K562 (cell line): ENCODE data around the gene LGALS3BP. TPM values are rescaled to one million over a fixed set of nuclear protein-coding genes. Genes with fewer than 3 reads are reported as not detected.

Experiments used
- ATAC-seq: fragments of 200-7000 bp; cut with Tn5 transposase; 3 replicates; pipeline ENCODE4 v1.9.1; 2020; ENCODE audit warnings: moderate library complexity
- BruUV-seq: library from RNA; stranded (reverse); fragments of 400-500 nt; replicated peaks from 2 replicates; lab custom pipeline; 2021; lab: Mats Ljungman, UMichigan
- CTCF ChIA-PET: fragments of 300-600 bp; formaldehyde crosslinking; extraction: SDS; loops from one replicate; lab custom pipeline; 2021; ENCODE audit warnings: low intra/inter-chr PET ratio; lab: Yijun Ruan, JAX
- POLR2A ChIA-PET: fragments of 300-600, 350-650 bp; sonication (Branson Sonifier 250); formaldehyde crosslinking; extraction: SDS; loops from one replicate; lab custom pipeline; 2021; ENCODE audit warnings: antibody characterized with exemption, inconsistent platforms; lab: Yijun Ruan, JAX
- DNase-seq, 4 experiments: peaks; one replicate each; pipeline versions ENCODE4 v3.0.0 to v3.0.0-alpha.2; 2011 to 2018; ENCODE audit warnings: low spot score in 3 of 4, mixed read lengths in 3 of 4; ENCODE audit errors: extremely low read depth in 1 of 4
- FAIRE-seq: peaks from 2 replicates; lab custom pipeline; 2011; peaks lifted over from hg19 to GRCh38; lab: Jason Lieb, UNC
- H2AFZ ChIP-seq: 2 replicates; pipeline ENCODE4 v1.6.0; 2011; ENCODE audit warnings: low read depth, low read length, control low read depth, inconsistent platforms
- H3K27ac ChIP-seq: fragments of 200-600 bp; 3 replicates; pipeline ENCODE4 v1.8.0; 2011; ENCODE audit warnings: low read depth, mild to moderate bottlenecking, control low read depth, inconsistent platforms, low read length, moderate library complexity, mixed read lengths; ENCODE audit errors: extremely low read depth
- H3K27me3 ChIP-seq, 2 experiments: fragments of 300-600 bp in 1 of 2; 2 replicates in 1 of 2; 3 replicates in 1 of 2; pipeline versions ENCODE4 v1.6.0 to v1.8.0; 2011; ENCODE audit warnings: inconsistent platforms in 2 of 2, low read length in 2 of 2, mild to moderate bottlenecking in 1 of 2, mixed read lengths in 1 of 2, moderate library complexity in 1 of 2; ENCODE audit not compliant: control insufficient read depth in 2 of 2, insufficient read depth in 2 of 2
- H3K36me3 ChIP-seq: fragments of 300-600 bp; 3 replicates; pipeline ENCODE4 v1.8.0; 2011; ENCODE audit warnings: mild to moderate bottlenecking, low read length, inconsistent platforms; ENCODE audit not compliant: control insufficient read depth, insufficient read depth
- H3K4me1 ChIP-seq, 2 experiments: fragments of 200-600 bp in 1 of 2; replicated peaks in 1 of 2; 2 replicates in 1 of 2; 3 replicates in 1 of 2; pipeline versions ENCODE4 v1.5.1 to v1.8.0; 2011; ENCODE audit warnings: inconsistent platforms in 2 of 2, low read length in 2 of 2, mild to moderate bottlenecking in 1 of 2, mixed read lengths in 1 of 2, moderate library complexity in 1 of 2; ENCODE audit not compliant: control insufficient read depth in 2 of 2, insufficient read depth in 2 of 2
- H3K4me2 ChIP-seq: 2 replicates; pipeline ENCODE4 v1.6.1; 2011; ENCODE audit warnings: low read length, control low read depth, inconsistent platforms, mixed read lengths; ENCODE audit not compliant: insufficient read depth
- H3K4me3 ChIP-seq: fragments of 200-600 bp; sonication (generic), shearing (Covaris generic); 2 replicates; pipeline ENCODE4 v1.5.1; 2016; ENCODE audit warnings: control low read depth, inconsistent platforms
- H3K79me2 ChIP-seq: fragments of 200-600 bp; 3 replicates; pipeline ENCODE4 v1.8.0; 2011; ENCODE audit warnings: low read length, inconsistent platforms; ENCODE audit not compliant: control insufficient read depth, insufficient read depth
- H3K9ac ChIP-seq, 2 experiments: 2 replicates each; pipeline versions ENCODE4 v1.6.0 to v1.6.1; 2011; ENCODE audit warnings: low read depth in 2 of 2, low read length in 2 of 2, control low read depth in 1 of 2, inconsistent platforms in 1 of 2, mild to moderate bottlenecking in 1 of 2, mixed read lengths in 1 of 2; ENCODE audit not compliant: insufficient read depth in 1 of 2
- H3K9me1 ChIP-seq: one replicate; pipeline ENCODE4 v1.6.0; 2011; ENCODE audit warnings: inconsistent platforms, mild to moderate bottlenecking, low read length, moderate library complexity; ENCODE audit not compliant: control insufficient read depth, insufficient read depth
- H3K9me3 ChIP-seq: replicated peaks from 2 replicates; pipeline ENCODE4 v1.5.1; 2011; ENCODE audit warnings: low read depth, low read length, inconsistent platforms; ENCODE audit not compliant: control insufficient read depth, insufficient read depth
- H4K20me1 ChIP-seq: replicated peaks from 2 replicates; pipeline ENCODE4 v1.6.1; 2011; ENCODE audit warnings: low read length, inconsistent platforms, mixed read lengths; ENCODE audit not compliant: control insufficient read depth, insufficient read depth
- HIVEP1 ChIP-seq: fragments of 250-450 bp; sonication (Bioruptor Pico); IDR thresholded peaks from 2 replicates; pipeline ENCODE4 v1.4.0; 2020; ENCODE audit warnings: mild to moderate bottlenecking
- HNRNPL ChIP-seq: fragments of 200-400 bp; formaldehyde crosslinking; IDR thresholded peaks from 2 replicates; pipeline ENCODE4 v1.6.1; 2017; ENCODE audit warnings: low read depth, mild to moderate bottlenecking, low read length
- MTA1 ChIP-seq: fragments of 450-650 bp; IDR thresholded peaks from 2 replicates; pipeline ENCODE4 v1.6.1; 2017; ENCODE audit warnings: borderline replicate concordance
- RB1 ChIP-seq: fragments of 450-650 bp; IDR thresholded peaks from 2 replicates; pipeline ENCODE4 v1.6.1; 2017; ENCODE audit warnings: low read depth, mild to moderate bottlenecking
- RBFOX2 ChIP-seq: fragments of 200-400 bp; formaldehyde crosslinking; IDR thresholded peaks from 2 replicates; pipeline ENCODE4 v1.6.1; 2017; ENCODE audit warnings: low read depth, mild to moderate bottlenecking, low read length, moderate library complexity
- SREBF1 ChIP-seq: fragments of 150-350 bp; IDR thresholded peaks from 2 replicates; pipeline ENCODE4 v1.6.1; 2014; ENCODE audit warnings: antibody characterized with exemption, low read depth, low read length, borderline replicate concordance
- ZNF23 ChIP-seq: fragments of 250-450 bp; sonication (Bioruptor Pico); IDR thresholded peaks from 2 replicates; pipeline ENCODE4 v1.4.0; 2020; ENCODE audit warnings: mild to moderate bottlenecking
- ZSCAN29 ChIP-seq: fragments of 450-650 bp; IDR thresholded peaks from 2 replicates; pipeline ENCODE4 v1.6.1; 2017
- WGBS: fragments of 100-300 bp; shearing (Covaris generic); methylation state at CpG from one replicate; pipeline ENCODE4 v1.1.6; 2016; ENCODE audit warnings: low coverage, mixed read lengths; ENCODE audit not compliant: insufficient coverage; ENCODE audit errors: missing lambda C conversion rate; 5-methylcytosine and 5-hydroxymethylcytosine counted together
- in situ Hi-C: fragments of 300-500 bp; cut with MboI; formaldehyde crosslinking; loops from 4 replicates; pipeline ENCODE4 v1.15.0; 2018; ENCODE audit warnings: inconsistent platforms, mixed read lengths
- intact Hi-C: fragments of 100-400 bp; cut with micrococcal nuclease; formaldehyde crosslinking; loops from 2 replicates; pipeline ENCODE4 v1.14.2; 2022
- polyA plus RNA-seq, 8 experiments: library from polyadenylated mRNA; depleted of rRNA in 4 of 8; stranded (reverse) in 5 of 8; unstranded in 3 of 8; fragments of >200 nt; fragmentation: Nextera tagmentation in 2 of 8; fragmentation: Illumina TruSeq in 1 of 8; extraction: Ambion mirVana in 2 of 8; extraction: Trizol in 1 of 8; gene quantifications; 2 replicates each; pipeline versions ENCODE4 v1.2.1 to v1.2.3, GENCODE V29; 2011 to 2014; ENCODE audit warnings: inconsistent platforms in 1 of 8, missing spikeins in 1 of 8
- total RNA-seq, 7 experiments: library from RNA; depleted of rRNA in 6 of 7; stranded (reverse); fragments of >200 nt in 6 of 7; fragmentation: Illumina TruSeq in 2 of 7; extraction: Trizol in 2 of 7; gene quantifications; 2 replicates each; pipeline versions ENCODE4 v1.2.1 to v1.2.3, GENCODE V29; 2011 to 2021; ENCODE audit warnings: low replicate concordance in 1 of 7
- TF ChIP-seq, protein P1 (sequence below): fragments of 200-400 bp; formaldehyde crosslinking; IDR thresholded peaks from 2 replicates; pipeline ENCODE4 v1.6.1; 2017; ENCODE audit warnings: mild to moderate bottlenecking, low read depth, low read length, moderate library complexity
- TF ChIP-seq, protein P2 (sequence below): sonication (generic); IDR thresholded peaks from 2 replicates; pipeline ENCODE4 v1.6.1; 2016

The LGALS3BP gene
- total and polyA plus RNA-seq, 9 of the 15 experiments (the other 6 are each of a cell fraction or from before 2014, with no cell fraction given): 0.39 to 5.3 (median 3.2) TPM

DNA sequence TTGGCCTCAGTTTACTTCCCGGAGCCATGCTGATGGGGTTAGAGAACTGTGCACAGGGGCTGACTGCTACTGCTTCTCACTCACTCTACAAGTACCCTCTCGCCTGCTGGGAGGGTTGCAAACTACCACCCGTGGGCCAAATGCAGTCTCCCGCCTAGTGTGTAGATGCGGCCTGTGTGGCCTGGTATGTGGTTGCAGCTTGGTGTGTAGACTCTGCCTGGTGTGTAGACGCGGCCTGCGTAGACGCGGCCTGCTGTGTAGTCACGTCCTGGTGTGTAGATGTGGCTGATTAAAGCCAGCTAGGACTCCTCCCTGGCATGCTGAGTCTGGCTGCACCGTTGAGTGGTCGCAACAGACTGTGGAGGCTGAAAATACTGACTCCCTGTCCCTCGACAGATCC, 22.6 kb upstream of the LGALS3BP start:
- ChIA-PET CTCF (no interaction called here), POLR2A (interaction anchor here (0.6 to 1.4 kb wide), 3 partner anchors 11 to 1223 kb away, joined by 3 to 4 read pairs (median 3); partner anchors contain the start of gene ENGASE)
- TF ChIP-seq MTA1: no peak
- TF ChIP-seq ZSCAN29: peak; percentile 55; the same call in 1 of the 2 replicates
- Histone ChIP-seq H3K9me3 (no peaks in the 10 kb centered on the region), H3K9me1 (peaks cover 8% of the 10 kb centered on the region), H3K4me1 (peaks cover 0 to 10% of the 10 kb centered on the region in 2 experiments; a peak in 3 of 5 replicates), H3K27ac (no peak overlapping the region), H3K4me3 (no peak overlapping the region), H2AFZ (no peak overlapping the region), H3K9ac (no peak overlapping the region), H3K79me2 (peaks cover 52% of the 10 kb centered on the region), H3K4me2 (no peak overlapping the region), H3K27me3 (no peaks in the 10 kb centered on the region), H3K36me3 (peaks cover 45% of the 10 kb centered on the region; the same call in 2 of the 3 replicates), H4K20me1 (peaks cover 26% of the 10 kb centered on the region)
- BruUV-seq: no TSS peak
- FAIRE-seq: no peak
- in situ Hi-C loops: no loop called here
- no peak for ATAC-seq
- DNase-seq: no peak
- intact Hi-C loops: no loop called here
- WGBS: 90% methylated on average over 14 of the region's 14 CpGs

DNA sequence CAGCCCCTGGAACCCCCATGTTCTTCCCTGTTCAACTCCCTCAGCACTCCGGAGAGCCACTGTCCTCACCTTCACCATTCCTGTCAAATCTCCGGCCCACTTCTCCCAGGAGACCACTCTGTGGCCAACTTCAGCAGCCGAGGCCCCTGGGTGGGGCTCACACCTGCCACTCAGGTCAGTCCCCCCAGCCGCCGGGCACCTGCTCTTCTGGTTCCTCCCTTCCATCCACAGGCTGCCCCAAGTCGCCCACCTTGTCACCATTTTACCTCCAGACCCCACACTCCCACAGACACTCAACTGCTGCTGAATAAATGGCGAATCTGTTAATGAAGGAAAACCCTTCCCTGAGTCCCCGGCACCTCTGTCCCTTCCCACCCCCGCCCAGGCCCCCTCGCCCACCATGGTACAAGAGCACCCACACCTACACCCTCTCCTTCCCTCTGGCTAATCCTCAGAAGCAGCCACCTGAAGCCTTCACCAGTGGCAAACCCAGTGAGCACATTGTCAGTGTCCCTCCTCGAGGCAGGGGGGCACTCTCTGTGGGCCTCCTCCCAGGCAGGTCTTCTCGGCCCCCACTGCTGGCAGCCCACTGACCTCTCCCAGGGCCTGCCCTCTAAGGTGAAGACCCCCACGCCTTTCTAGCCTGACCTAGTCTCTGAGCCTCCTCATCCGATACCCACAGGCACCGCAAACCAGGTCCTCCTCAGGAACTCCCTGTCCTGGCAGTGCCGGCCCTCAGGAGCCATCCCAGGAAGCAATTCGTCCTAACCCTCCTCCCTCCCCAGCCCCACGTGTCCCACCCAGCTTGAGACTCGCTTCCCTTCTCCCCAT, 21.7 kb upstream of the LGALS3BP start:
- POLR2A ChIA-PET: interaction anchor here (0.7 to 1.4 kb wide), 2 partner anchors 10 to 73 kb away, joined by 3 to 4 read pairs; partner anchors contain the start of gene ENGASE
- FAIRE-seq: no peak
- Histone ChIP-seq H3K4me3 (no peak overlapping the region), H3K79me2 (peaks cover 43% of the 10 kb centered on the region), H3K9me1 (peaks cover 8% of the 10 kb centered on the region), H3K27me3 (no peaks in the 10 kb centered on the region), H3K9me3 (no peaks in the 10 kb centered on the region), H2AFZ (no peak overlapping the region), H3K36me3 (peaks cover 48% of the 10 kb centered on the region; the same call in 2 of the 3 replicates), H3K4me1 (peaks cover 0 to 5% of the 10 kb centered on the region in 2 experiments; a peak in 3 of 5 replicates), H4K20me1 (peaks cover 22% of the 10 kb centered on the region), H3K27ac (no peak overlapping the region), H3K9ac (peak overlapping the region in 1 of 2 experiments; percentile 4; a peak in 2 of 4 replicates), H3K4me2 (no peak overlapping the region)
- 87% methylated on average over 12 of the region's 19 CpGs for WGBS
- no peak for DNase-seq
- in situ Hi-C loops: no loop called here
- intact Hi-C loops: no loop called here
- no TSS peak for BruUV-seq
- TF ChIP-seq HNRNPL (no peak), SREBF1 (no peak), RB1 (no peak), RBFOX2 (peak; percentile 4; the same call in 1 of the 2 replicates), ZNF23 (CRISPR knock-in tag) (no peak), HIVEP1 (CRISPR knock-in tag) (no peak)
- TF ChIP-seq, protein P1, sequence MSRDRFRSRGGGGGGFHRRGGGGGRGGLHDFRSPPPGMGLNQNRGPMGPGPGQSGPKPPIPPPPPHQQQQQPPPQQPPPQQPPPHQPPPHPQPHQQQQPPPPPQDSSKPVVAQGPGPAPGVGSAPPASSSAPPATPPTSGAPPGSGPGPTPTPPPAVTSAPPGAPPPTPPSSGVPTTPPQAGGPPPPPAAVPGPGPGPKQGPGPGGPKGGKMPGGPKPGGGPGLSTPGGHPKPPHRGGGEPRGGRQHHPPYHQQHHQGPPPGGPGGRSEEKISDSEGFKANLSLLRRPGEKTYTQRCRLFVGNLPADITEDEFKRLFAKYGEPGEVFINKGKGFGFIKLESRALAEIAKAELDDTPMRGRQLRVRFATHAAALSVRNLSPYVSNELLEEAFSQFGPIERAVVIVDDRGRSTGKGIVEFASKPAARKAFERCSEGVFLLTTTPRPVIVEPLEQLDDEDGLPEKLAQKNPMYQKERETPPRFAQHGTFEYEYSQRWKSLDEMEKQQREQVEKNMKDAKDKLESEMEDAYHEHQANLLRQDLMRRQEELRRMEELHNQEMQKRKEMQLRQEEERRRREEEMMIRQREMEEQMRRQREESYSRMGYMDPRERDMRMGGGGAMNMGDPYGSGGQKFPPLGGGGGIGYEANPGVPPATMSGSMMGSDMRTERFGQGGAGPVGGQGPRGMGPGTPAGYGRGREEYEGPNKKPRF: no peak
- TF ChIP-seq, protein P2, sequence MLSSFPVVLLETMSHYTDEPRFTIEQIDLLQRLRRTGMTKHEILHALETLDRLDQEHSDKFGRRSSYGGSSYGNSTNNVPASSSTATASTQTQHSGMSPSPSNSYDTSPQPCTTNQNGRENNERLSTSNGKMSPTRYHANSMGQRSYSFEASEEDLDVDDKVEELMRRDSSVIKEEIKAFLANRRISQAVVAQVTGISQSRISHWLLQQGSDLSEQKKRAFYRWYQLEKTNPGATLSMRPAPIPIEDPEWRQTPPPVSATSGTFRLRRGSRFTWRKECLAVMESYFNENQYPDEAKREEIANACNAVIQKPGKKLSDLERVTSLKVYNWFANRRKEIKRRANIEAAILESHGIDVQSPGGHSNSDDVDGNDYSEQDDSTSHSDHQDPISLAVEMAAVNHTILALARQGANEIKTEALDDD: no peak
- no peak for ATAC-seq
- CTCF ChIA-PET: no interaction called here
